ENCODE data around the gene LYZL2.
A peak's percentile ranks its signal among the peaks of the same experiment; 100 is the strongest.

GRCh38 chr10:30591249-30591670, 38.3 kb downstream of the LYZL2 start:
- TF ChIP-seq EZH2 (IDR thresholded peaks at IDR 0.05; ENCODE audit: low read length, missing control alignments): no peak
- TF ChIP-seq CTCF (conservative IDR thresholded peaks at IDR 0.05 in 1 of 2, IDR thresholded peaks at IDR 0.05 in 1 of 2; ENCODE audit: low read depth in 1 of 2, low read length in 2 of 2): peak; percentile 83 to 88
